HL-60 (cell line): ENCODE measurements around the gene WWC1.

Source experiments
- GABPA ChIP-seq: IDR thresholded peaks from 2 replicates; pipeline ENCODE4 v1.6.1; 2012; ENCODE audit warnings: low read depth
- POLR2AphosphoS5 ChIP-seq: IDR thresholded peaks from 2 replicates; pipeline ENCODE4 v1.6.1; 2012; ENCODE audit warnings: low read depth
- TF ChIP-seq, protein P1 (sequence below): IDR thresholded peaks from one replicate; pipeline ENCODE4 v1.5.1; 2011; ENCODE audit warnings: low read length, control low read depth, inconsistent platforms; ENCODE audit not compliant: insufficient read depth
- TF ChIP-seq, protein P2 (sequence below): IDR thresholded peaks from 2 replicates; pipeline ENCODE4 v1.6.1; 2012; ENCODE audit warnings: low read depth; ENCODE audit not compliant: insufficient replicate concordance

GRCh38 chr5:168422431-168422830 is 131.0 kb downstream of the WWC1 start:
- TF ChIP-seq, protein P1, sequence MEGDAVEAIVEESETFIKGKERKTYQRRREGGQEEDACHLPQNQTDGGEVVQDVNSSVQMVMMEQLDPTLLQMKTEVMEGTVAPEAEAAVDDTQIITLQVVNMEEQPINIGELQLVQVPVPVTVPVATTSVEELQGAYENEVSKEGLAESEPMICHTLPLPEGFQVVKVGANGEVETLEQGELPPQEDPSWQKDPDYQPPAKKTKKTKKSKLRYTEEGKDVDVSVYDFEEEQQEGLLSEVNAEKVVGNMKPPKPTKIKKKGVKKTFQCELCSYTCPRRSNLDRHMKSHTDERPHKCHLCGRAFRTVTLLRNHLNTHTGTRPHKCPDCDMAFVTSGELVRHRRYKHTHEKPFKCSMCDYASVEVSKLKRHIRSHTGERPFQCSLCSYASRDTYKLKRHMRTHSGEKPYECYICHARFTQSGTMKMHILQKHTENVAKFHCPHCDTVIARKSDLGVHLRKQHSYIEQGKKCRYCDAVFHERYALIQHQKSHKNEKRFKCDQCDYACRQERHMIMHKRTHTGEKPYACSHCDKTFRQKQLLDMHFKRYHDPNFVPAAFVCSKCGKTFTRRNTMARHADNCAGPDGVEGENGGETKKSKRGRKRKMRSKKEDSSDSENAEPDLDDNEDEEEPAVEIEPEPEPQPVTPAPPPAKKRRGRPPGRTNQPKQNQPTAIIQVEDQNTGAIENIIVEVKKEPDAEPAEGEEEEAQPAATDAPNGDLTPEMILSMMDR: no peak
- TF ChIP-seq, protein P2, sequence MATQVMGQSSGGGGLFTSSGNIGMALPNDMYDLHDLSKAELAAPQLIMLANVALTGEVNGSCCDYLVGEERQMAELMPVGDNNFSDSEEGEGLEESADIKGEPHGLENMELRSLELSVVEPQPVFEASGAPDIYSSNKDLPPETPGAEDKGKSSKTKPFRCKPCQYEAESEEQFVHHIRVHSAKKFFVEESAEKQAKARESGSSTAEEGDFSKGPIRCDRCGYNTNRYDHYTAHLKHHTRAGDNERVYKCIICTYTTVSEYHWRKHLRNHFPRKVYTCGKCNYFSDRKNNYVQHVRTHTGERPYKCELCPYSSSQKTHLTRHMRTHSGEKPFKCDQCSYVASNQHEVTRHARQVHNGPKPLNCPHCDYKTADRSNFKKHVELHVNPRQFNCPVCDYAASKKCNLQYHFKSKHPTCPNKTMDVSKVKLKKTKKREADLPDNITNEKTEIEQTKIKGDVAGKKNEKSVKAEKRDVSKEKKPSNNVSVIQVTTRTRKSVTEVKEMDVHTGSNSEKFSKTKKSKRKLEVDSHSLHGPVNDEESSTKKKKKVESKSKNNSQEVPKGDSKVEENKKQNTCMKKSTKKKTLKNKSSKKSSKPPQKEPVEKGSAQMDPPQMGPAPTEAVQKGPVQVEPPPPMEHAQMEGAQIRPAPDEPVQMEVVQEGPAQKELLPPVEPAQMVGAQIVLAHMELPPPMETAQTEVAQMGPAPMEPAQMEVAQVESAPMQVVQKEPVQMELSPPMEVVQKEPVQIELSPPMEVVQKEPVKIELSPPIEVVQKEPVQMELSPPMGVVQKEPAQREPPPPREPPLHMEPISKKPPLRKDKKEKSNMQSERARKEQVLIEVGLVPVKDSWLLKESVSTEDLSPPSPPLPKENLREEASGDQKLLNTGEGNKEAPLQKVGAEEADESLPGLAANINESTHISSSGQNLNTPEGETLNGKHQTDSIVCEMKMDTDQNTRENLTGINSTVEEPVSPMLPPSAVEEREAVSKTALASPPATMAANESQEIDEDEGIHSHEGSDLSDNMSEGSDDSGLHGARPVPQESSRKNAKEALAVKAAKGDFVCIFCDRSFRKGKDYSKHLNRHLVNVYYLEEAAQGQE: no peak
- TF ChIP-seq GABPA (no peak), POLR2AphosphoS5 (no peak)
